Tibial nerve (tissue), 4 donors: Measurements from ENCODE around the gene HNRNPH1. TPM values are rescaled to one million over a fixed set of nuclear protein-coding genes. Genes with fewer than 3 reads are reported as not detected.
A peak's percentile ranks its signal among the peaks of the same experiment; 100 is the strongest.
"Not testable (repeated sequence)": the region's sequence is repeated elsewhere in the genome, so short reads cannot be mapped to it uniquely, and the experiment has no call there.

ENCODE experiments used
- DNase-seq, 2 donors: peaks; one replicate each; pipeline ENCODE4 v3.0.0-alpha.2; 2019; ENCODE audit warnings: low spot score in 2 of 2
- H3K27ac ChIP-seq, 4 donors: fragments of 200-600 bp; sonication (generic) in 3 of 4; one replicate each; pipeline ENCODE4 v1.5.1; 2017 to 2019; ENCODE audit warnings: mild to moderate bottlenecking in 1 of 4
- H3K27me3 ChIP-seq, 2 donors: fragments of 200-600 bp; sonication (generic) in 1 of 2; one replicate each; pipeline versions ENCODE4 v1.5.1 to v1.6.0; 2017 to 2019
- H3K36me3 ChIP-seq, 3 donors: fragments of 200-600 bp; sonication (generic); one replicate each; pipeline ENCODE4 v1.5.1; 2018 to 2019
- H3K4me1 ChIP-seq, 4 donors: fragments of 200-600 bp; sonication (generic) in 3 of 4; one replicate each; pipeline ENCODE4 v1.5.1; 2017 to 2019
- H3K4me3 ChIP-seq, 4 donors: fragments of 200-600 bp; sonication (generic) in 3 of 4; one replicate each; pipeline ENCODE4 v1.5.1; 2017 to 2019; ENCODE audit warnings: mild to moderate bottlenecking in 1 of 4, moderate library complexity in 1 of 4
- H3K9me3 ChIP-seq, 4 donors: fragments of 200-600 bp; sonication (generic) in 3 of 4; one replicate each; pipeline ENCODE4 v1.5.1; 2017 to 2019
- EP300 ChIP-seq, 2 donors: sonication (generic); formaldehyde crosslinking; IDR thresholded peaks; one replicate each; pipeline ENCODE4 v1.6.1; 2017; ENCODE audit warnings: antibody characterized with exemption in 2 of 2, mild to moderate bottlenecking in 1 of 2
- POLR2A ChIP-seq, 2 donors: fragments of 450-650 bp; IDR thresholded peaks; one replicate each; pipeline ENCODE4 v1.6.1; 2017; ENCODE audit warnings: antibody characterized with exemption in 2 of 2, mild to moderate bottlenecking in 2 of 2, moderate library complexity in 2 of 2
- WGBS, 2 donors: methylation state at CpG; one replicate each; pipeline ENCODE4 v1.1.5; 2018; 5-methylcytosine and 5-hydroxymethylcytosine counted together
- total RNA-seq, 4 donors: library from RNA; depleted of rRNA; stranded (reverse); fragments of >200 nt; gene quantifications; one replicate each; pipeline ENCODE4 v1.1.0, GENCODE V29; 2016
- TF ChIP-seq, protein P1 (sequence below), 5 experiments: fragments of 200-600 bp in 3 of 5; fragments of 450-650 bp in 2 of 5; sonication (generic) in 3 of 5; IDR thresholded peaks; one replicate each; pipeline ENCODE4 v1.5.1; 2016 to 2019; ENCODE audit warnings: antibody characterized with exemption in 5 of 5, mild to moderate bottlenecking in 3 of 5, moderate library complexity in 2 of 5

HNRNPH1 gene
- 100 to 1,000 TPM; 473 to 711 (median 678) TPM for total RNA-seq

GRCh38 chr5:179623003-179623905 is at the start of gene HNRNPH1:
Gene HNRNPH1 (minus strand): TSS chr5:179623671. CDS start chr5:179623133, 538 bp downstream.
- peak; percentile 96 to 97 for DNase-seq
- Histone ChIP-seq H3K9me3 (no peaks in the 10 kb centered on the region), H3K36me3 (peaks cover 0 to 36% (median 10%) of the 10 kb centered on the region in 3 donors), H3K27me3 (no peaks in the 10 kb centered on the region), H3K4me1 (peaks cover 0 to 48% (median 39%) of the 10 kb centered on the region in 4 donors), H3K27ac (peak within 1 kb of the TSS; percentile 99 to 100 (median 100)), H3K4me3 (peak within 1 kb of the TSS; percentile 89 to 100 (median 98))
- TF ChIP-seq, protein P1, sequence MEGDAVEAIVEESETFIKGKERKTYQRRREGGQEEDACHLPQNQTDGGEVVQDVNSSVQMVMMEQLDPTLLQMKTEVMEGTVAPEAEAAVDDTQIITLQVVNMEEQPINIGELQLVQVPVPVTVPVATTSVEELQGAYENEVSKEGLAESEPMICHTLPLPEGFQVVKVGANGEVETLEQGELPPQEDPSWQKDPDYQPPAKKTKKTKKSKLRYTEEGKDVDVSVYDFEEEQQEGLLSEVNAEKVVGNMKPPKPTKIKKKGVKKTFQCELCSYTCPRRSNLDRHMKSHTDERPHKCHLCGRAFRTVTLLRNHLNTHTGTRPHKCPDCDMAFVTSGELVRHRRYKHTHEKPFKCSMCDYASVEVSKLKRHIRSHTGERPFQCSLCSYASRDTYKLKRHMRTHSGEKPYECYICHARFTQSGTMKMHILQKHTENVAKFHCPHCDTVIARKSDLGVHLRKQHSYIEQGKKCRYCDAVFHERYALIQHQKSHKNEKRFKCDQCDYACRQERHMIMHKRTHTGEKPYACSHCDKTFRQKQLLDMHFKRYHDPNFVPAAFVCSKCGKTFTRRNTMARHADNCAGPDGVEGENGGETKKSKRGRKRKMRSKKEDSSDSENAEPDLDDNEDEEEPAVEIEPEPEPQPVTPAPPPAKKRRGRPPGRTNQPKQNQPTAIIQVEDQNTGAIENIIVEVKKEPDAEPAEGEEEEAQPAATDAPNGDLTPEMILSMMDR (IDR thresholded peaks at IDR 0.05): peak in 1 of 5 experiments; percentile 53
- peak; percentile 100 for TF ChIP-seq POLR2A (IDR thresholded peaks at IDR 0.05)
- peak; percentile 89 to 100 for TF ChIP-seq EP300 (IDR thresholded peaks at IDR 0.05)
- WGBS, 2 donors: 0% methylated on average over 49 to 85 of the region's 92 CpGs

DNA sequence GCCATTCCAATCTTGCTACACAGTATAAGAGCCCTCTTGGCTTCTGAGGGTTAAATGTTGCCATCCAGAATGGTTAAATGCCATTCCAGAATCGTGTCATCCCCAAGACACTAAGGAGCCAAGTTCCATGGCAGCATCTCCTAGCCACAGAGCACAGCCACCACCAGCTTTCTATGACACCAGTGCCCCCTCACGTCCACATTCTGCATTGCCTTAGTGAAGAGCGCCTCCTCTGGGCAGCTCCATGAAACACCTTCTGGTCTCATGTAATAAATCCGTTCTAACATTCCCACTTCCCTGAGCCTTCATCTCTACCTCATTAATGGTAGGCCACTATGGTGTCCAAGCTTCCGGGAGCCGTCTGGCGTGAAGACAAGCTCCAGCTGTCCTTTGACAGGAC is 44.9 kb upstream of the HNRNPH1 start:
- Histone ChIP-seq H3K36me3 (peaks cover 0 to 23% (median 0%) of the 10 kb centered on the region in 3 donors), H3K4me1 (no peaks in the 10 kb centered on the region), H3K27me3 (no peaks in the 10 kb centered on the region), H3K4me3 (no peak overlapping the region), H3K9me3 (no peaks in the 10 kb centered on the region), H3K27ac (no peak overlapping the region)
- TF ChIP-seq POLR2A (IDR thresholded peaks at IDR 0.05) (no peak), EP300 (IDR thresholded peaks at IDR 0.05) (no peak)
- TF ChIP-seq, protein P1 (IDR thresholded peaks at IDR 0.05): peak; percentile 31 to 50 (median 34)
- 36 to 41% methylated on average over 7 of the region's 7 CpGs for WGBS, 2 donors
- DNase-seq: peak in 1 of 2 donors; percentile 25

DNA sequence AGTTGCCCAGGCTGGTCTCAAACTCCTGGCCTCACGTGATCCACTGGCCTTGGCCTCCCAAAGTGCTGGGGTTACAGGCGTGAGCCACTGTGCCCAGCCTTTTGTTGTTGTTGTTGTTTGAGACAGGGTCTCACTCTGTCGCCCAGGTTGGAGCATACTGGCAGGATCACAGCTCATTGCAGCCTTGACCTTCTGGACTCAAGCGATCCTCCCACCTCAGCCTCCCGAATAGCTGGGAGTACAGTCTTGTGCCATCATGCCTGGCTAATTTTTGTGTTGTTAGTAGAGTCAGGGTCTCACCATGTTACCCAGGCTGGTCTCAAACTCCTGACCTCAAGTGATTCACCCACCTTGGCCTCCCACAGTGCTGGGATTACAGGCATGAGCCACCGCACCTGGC is 38.2 kb upstream of the HNRNPH1 start:
- not testable (repeated sequence) for H3K9me3 ChIP-seq, H3K27ac ChIP-seq, H3K4me3 ChIP-seq, H3K4me1 ChIP-seq, DNase-seq, H3K27me3 ChIP-seq
- 94% methylated on average over 6 of the region's 6 CpGs for WGBS, 2 donors
- H3K36me3 ChIP-seq: peaks cover 0 to 30% (median 0%) of the 10 kb centered on the region in 3 donors

- H3K9me3 ChIP-seq, DNase-seq, H3K36me3 ChIP-seq, H3K27me3 ChIP-seq, H3K4me1 ChIP-seq: not testable (repeated sequence)
- H3K27ac ChIP-seq: peak overlapping the region in 1 of 4 donors; percentile 33
- peak overlapping the region; percentile 12 to 48 (median 46) for H3K4me3 ChIP-seq
- 5 to 6% methylated on average over 10 to 14 of the region's 29 CpGs for WGBS, 2 donors
Measured at GRCh38 chr5:179658179-179658856, 34.8 kb upstream of the HNRNPH1 start.

DNA sequence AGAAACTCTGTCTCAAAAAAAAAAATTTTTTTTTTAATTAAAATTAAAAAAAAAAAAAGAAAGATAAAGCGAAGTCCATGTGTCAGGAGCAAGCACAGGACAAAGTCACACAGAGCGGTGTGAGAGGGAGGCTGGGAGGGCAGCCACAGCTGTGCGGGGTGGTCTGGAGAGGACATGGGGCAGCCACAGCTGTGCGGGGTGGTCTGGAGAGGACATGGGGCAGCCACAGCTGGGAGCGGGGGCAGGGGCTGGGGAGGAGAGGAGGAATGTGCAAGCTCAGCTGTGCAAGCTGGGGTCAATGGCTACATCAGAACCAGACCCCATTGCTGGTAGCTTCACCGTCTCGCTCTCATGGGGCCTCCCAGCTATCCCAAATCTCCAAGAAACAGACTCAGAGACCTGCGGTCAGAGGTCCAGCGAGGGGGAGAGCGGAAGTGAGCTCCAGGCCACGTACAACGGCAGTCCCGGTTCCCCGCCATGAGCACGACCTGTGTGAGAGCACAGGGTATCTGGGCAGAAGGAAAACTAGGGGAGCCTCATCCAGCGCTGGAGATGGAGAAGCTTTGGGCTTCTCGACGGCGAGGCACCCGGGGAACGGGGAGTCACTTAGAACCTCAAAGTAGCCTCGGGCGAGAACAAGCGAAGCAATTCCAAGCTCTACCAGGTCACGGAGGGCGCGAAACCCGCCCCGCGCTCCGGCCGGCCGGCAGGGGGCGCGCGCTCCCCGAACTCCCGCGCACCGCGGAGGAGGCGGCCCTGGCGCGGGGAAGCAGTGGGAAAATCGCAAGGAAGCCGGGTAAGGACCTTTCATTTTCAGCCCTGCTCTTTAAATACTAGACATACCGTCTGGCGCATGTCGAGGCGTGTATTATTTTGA is 34.1 kb upstream of the HNRNPH1 start:
- not testable (repeated sequence) for DNase-seq, H3K9me3 ChIP-seq, H3K27ac ChIP-seq, H3K4me1 ChIP-seq, H3K36me3 ChIP-seq, H3K27me3 ChIP-seq, H3K4me3 ChIP-seq
- 19 to 65% methylated on average over 3 to 11 of the region's 50 CpGs for WGBS, 2 donors

GRCh38 chr5:179653135-179653534 is 29.7 kb upstream of the HNRNPH1 start:
- DNase-seq: not testable (repeated sequence)

DNA sequence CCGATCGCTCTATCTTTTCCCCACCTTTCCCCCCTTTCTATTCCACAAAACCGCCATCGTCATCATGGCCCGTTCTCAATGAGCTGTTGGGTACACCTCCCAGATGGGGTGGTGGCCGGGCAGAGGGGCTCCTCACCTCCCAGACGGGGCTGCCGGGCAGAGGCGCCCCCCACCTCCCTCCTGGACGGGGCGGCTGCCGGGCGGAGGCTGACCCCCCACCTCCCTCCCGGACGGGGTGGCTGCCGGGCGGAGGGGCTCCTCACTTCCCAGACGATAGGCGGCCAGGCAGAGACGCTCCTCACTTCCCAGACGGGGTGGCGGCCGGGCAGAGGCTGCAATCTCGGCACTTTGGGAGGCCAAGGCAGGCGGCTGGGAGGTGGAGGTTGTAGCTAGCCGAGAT is 26.8 kb upstream of the HNRNPH1 start:
- not testable (repeated sequence) for H3K4me3 ChIP-seq, H3K27ac ChIP-seq

More at GRCh38 chr5:179653135-179653534, 29.7 kb upstream of the HNRNPH1 start:
- not testable (repeated sequence) for H3K9me3 ChIP-seq, H3K4me1 ChIP-seq, H3K36me3 ChIP-seq, H3K4me3 ChIP-seq, H3K27ac ChIP-seq, H3K27me3 ChIP-seq
- 65 to 69% methylated on average over 2 of the region's 2 CpGs for WGBS, 2 donors

DNA sequence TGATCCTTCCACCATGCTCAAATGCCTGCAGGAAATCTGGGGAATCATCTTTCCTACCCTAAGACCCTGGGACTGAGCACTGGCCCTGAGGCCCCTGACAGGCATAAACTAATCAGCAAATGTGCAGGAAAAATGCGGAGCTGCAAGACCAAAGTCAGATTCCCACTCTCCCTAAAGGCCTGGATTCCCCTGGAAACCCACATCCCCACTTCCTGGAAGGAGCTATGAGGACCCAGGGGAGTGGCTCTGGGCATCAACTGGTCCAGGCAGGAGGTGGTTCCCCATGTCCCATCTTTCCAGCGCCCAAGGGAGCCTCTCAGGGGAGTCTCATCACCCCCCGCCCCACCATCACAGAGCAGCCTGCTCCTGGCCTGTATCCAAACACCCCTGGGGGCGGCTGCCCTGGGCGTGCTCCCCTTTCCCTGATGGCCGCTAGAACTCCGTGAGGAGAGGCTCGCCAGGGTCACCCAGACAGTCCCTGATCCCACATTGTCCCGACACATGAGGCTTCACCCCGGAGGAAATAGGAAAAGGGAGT is 25.8 kb upstream of the HNRNPH1 start:
- H3K27ac ChIP-seq, H3K27me3 ChIP-seq, DNase-seq, H3K36me3 ChIP-seq, H3K9me3 ChIP-seq, H3K4me1 ChIP-seq, H3K4me3 ChIP-seq: not testable (repeated sequence)
- WGBS, 2 donors: 61 to 72% methylated on average over 9 to 10 of the region's 10 CpGs

More for the DNA sequence above, 26.8 kb upstream of the HNRNPH1 start:
- not testable (repeated sequence) for H3K9me3 ChIP-seq, H3K36me3 ChIP-seq, H3K4me1 ChIP-seq, DNase-seq, H3K27me3 ChIP-seq
- WGBS, 2 donors: 87 to 94% methylated on average over 23 to 24 of the region's 26 CpGs
